ENCODE data around the gene MED13L.

DNA sequence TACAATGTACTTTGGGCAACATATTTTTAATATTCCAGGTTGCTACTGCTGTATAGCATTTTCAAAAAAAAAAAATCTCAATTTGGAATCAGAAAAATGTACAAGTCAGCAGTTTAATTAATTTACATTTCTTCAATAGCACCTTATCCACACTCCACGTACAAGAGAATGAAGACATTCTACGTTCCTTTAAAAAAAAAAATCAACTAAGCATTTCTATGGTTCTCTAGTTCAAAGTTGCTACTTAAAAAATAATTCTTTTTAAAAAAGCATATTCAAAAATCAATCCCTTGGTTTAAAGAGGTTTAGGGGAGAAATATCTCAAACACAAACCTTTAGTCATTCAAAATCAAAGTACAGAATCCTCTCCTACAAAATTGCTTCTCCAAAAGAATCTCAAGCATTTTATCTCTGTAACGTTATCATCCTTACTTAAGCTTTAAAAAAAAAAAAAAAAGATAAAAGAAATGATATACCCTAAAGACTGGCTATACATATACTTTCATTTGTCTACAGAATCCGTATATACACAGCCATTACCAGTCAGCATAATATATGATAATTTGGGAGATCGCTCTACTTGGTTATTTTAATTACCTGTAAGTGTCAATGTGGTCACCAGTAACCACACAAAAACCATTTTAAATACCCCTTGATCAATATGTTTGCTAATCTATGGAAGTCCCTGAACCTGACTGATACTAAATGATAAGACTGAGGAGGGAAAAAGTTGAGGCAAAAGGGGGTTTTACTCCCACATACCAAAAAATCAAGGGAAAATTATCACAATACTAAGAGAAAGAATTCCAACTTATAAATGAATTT lies 2.7 kb downstream of the MED13L start:
- TF ChIP-seq, protein P1, sequence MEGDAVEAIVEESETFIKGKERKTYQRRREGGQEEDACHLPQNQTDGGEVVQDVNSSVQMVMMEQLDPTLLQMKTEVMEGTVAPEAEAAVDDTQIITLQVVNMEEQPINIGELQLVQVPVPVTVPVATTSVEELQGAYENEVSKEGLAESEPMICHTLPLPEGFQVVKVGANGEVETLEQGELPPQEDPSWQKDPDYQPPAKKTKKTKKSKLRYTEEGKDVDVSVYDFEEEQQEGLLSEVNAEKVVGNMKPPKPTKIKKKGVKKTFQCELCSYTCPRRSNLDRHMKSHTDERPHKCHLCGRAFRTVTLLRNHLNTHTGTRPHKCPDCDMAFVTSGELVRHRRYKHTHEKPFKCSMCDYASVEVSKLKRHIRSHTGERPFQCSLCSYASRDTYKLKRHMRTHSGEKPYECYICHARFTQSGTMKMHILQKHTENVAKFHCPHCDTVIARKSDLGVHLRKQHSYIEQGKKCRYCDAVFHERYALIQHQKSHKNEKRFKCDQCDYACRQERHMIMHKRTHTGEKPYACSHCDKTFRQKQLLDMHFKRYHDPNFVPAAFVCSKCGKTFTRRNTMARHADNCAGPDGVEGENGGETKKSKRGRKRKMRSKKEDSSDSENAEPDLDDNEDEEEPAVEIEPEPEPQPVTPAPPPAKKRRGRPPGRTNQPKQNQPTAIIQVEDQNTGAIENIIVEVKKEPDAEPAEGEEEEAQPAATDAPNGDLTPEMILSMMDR (conservative IDR thresholded peaks at IDR 0.05; ENCODE audit: low read length) = no peak
- no peak for TF ChIP-seq EZH2phosphoT487 (IDR thresholded peaks at IDR 0.05; ENCODE audit: borderline replicate concordance, low read depth, low read length)

Data from OCI-LY7 (cell line).